NCI-H524 (cell line): ENCODE results near the gene ADGB.
"Not testable (repeated sequence)": the region's sequence is repeated elsewhere in the genome, so short reads cannot be mapped to it uniquely, and the experiment has no call there.

Source experiments
- DNase-seq, 2 experiments: peaks; one replicate each; lab custom pipeline; 2025; lab: John Stamatoyannopoulos, UW

Gene ADGB

GRCh38 chr6:146815511-146816462 lies 217.0 kb downstream of the ADGB start:
- not testable (repeated sequence) for DNase-seq

- no peak for DNase-seq
Measured at GRCh38 chr6:146819596-146820320, 221.0 kb downstream of the ADGB start.

DNA sequence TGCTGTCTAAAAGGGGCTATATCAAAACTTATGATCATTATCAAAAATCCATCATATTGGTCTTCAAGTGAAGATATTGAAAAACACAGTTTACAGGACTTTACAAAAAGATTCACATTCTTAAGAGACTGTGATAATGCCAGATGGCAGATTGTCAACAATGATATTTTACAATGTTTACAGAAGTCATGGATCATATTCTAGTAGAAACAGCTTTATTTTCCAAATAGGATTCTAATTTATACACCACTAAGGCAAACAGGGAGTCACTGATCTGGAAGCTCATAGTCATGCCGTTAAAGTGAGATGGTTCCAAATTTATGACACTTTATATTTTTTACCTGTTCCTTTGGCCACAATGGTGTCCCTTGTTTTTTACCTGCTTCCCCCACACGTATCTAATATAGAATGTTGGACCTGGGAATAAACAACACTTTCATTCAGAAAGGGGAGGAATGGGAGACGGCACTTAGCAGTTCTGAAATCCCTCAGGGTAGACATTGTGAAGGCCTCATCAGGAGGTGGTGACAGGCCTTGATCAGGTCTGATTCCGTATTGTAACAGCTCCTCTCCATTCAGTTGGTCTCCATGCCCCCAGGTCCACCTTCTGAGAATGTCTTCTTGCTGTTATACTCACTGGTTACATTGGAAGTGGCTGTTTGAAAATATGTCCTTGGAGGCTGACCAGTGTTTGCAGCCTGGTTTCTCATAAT lies 228.6 kb downstream of the ADGB start:
- DNase-seq, result no peak

- no peak for DNase-seq
Measured at GRCh38 chr6:146829792-146830565, 231.2 kb downstream of the ADGB start.

- no peak for DNase-seq
Measured at GRCh38 chr6:146833157-146833556, 234.4 kb downstream of the ADGB start.

- DNase-seq, result peak; percentile 22 to 63
Measured at GRCh38 chr6:146840216-146840615, 241.4 kb downstream of the ADGB start.

GRCh38 chr6:146840641-146841040 lies 241.9 kb downstream of the ADGB start:
- DNase-seq, result peak in 1 of 2 experiments; percentile 7

GRCh38 chr6:146847426-146847825 lies 248.7 kb downstream of the ADGB start:
- no peak for DNase-seq

DNA sequence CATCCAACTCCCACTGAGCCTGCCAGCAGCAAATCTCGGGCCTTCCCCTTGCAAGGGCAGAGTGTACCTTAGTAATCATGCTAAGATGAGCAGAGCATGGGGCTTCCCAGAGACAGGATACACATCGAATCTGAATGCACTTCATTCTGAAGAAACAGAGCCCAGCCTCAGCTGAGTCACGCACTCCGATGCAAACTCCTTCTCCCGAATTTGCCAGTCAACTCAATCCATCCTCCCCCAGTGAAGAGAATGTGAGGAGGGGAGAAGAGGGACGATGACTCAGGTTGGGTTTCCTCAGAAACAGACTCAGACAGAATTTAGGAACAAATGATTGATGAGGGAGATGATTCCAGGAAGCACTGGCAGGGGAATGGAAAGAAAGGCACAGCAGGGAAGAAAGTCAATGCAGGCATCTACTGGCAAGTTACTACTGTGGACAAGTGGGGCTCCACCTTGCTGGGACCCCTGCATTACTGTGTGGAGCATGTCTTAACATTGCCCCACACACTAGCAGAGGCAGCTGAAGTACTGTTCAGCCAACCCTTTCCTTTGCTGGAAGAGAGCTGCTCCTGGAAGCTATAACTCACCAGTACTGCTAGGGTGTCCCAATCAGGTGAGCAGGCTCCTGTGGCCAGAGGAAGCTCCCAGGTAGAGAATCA lies 251.6 kb downstream of the ADGB start:
- DNase-seq, result no peak

DNA sequence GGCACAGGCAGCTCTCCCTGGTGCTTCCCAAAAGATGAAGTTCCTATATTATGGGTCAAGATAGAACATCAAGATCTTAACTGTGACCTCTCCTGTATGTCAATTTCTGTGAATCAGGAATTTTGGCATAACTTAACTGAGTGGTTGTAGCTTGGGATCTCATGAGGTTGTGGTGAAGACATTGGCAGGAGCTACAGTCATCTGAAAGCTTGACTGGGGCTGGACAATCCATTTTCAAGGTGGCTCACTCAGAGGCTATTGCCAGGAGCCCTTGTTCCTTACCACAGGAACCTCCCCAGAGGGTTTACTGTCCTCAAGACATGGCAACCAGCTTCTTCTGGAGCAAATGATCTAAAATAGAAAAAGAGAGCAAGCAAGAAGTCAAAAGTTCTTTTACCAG lies 252.2 kb downstream of the ADGB start:
- DNase-seq, result no peak

GRCh38 chr6:146851837-146852236 lies 253.1 kb downstream of the ADGB start:
- no peak for DNase-seq

DNA sequence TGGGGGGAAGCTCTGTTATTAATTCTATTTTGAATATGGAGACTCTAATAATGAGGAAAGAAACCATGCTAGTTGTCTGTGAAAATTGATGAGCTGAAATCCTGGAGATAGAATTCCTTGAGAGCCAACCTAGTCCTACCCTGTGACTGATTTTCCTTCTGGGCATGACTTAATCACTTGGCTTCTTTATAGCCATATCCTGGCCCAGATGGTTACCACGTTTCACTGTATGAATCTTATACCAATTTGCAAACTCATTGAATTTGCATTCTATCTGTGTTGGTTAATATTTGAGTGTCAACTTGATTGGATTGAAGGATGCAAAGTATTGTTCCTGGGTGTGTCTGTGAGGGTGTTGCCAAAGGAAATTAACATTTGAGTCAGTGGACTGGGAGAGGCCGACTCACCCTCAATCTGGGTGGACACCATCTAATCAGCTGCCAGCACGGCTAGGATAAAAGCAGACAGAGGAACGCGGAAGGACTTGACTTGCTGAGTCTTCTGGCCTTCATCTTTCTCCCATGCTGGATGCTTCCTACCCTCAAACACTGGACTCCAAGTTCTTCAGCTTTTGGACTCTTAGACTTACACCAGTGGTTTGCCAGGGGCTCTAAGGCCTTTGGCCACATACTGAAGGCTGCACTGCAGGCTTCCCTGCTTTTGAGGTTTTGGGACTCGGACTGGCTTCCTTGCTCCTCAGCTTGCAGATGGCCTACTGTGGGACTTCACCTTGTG lies 255.9 kb downstream of the ADGB start:
- not testable (repeated sequence) for DNase-seq

- no peak for DNase-seq
Measured at GRCh38 chr6:146855889-146856288, 257.1 kb downstream of the ADGB start.

- no peak for DNase-seq
Measured at GRCh38 chr6:146856296-146856695, 257.5 kb downstream of the ADGB start.

- peak; percentile 84 to 88 for DNase-seq
Measured at GRCh38 chr6:146857180-146857979, 258.6 kb downstream of the ADGB start.

DNA sequence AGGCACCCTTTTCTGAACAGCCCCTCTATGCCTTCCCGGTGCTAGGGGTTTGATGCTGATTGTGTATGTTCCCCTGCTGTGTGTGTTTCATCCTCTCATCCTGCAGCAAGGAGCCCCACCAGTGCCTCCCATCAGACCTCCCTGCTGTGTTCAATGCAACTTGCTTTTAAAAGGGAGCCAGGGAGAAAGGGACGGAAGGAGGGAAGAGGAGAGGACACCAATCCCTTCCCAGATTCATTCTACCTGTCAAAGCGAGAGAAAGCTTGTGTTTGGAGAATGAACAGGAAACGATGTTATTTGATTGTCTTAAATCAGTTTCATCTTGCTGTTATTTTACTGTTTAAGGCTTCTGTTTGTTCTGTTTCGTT lies 259.2 kb downstream of the ADGB start:
- DNase-seq, result peak; percentile 44 to 60

- DNase-seq, result no peak
Measured at GRCh38 chr6:146859206-146859605, 260.4 kb downstream of the ADGB start.

DNA sequence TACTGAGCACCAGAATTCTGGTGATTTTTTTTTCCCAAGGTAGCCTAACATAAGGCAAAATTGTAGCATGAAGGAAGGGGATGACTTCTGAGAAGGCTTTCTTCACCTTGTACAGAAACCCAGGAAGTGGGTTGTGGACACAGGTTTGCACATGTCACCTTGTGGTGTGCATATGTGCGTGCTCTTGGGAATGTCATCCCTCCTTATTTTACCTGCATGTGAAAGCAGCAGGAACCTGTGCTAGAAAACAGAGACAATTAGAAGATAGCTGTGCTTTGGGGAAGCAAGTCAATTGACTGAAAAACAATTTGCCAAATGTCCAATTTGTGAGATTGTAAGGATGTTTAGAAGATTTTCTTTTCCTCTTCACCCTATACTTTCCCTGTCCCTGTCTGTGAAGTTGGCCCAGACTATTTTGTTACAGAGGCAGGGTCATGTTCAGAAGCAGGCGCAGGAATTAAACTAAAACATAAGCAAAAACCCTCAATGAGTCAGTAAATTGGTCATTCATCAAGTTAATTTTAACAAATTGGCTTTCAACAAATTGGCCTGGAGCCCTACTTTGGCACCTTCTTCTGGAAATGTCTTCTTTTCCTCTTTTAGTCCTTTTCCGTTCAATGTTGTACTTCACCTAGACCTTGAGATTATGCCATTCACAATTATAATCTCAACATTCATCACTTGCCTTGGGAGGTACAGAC lies 261.2 kb downstream of the ADGB start:
- no peak for DNase-seq

- no peak for DNase-seq
Measured at GRCh38 chr6:146860583-146860982, 261.8 kb downstream of the ADGB start.
